Memory B cell (primary cell): Measurements from ENCODE around the gene CTPS2.
"Not testable (repeated sequence)": the region's sequence is repeated elsewhere in the genome, so short reads cannot be mapped to it uniquely, and the experiment has no call there.

Experiments
- ATAC-seq: fragments of 150-1000 bp; cut with Tn5 transposase; 2 replicates; pipeline ENCODE4 v1.10.0; 2021; ENCODE audit warnings: low read depth, mild to moderate bottlenecking, moderate library complexity
- DNase-seq, 2 donors: peaks; one replicate each; pipeline ENCODE4 v3.0.0; 2022; ENCODE audit warnings: low spot score in 2 of 2
- H3K27ac Mint-ChIP-seq: one replicate; pipeline ENCODE4 v1.8.0; 2022; ENCODE audit warnings: mild to moderate bottlenecking, moderate library complexity, mixed read lengths
- H3K27me3 Mint-ChIP-seq: one replicate; pipeline ENCODE4 v1.8.0; 2022; ENCODE audit warnings: mixed read lengths
- H3K36me3 Mint-ChIP-seq: one replicate; pipeline ENCODE4 v1.8.0; 2022; ENCODE audit warnings: mild to moderate bottlenecking, mixed read lengths
- H3K4me1 Mint-ChIP-seq: one replicate; pipeline ENCODE4 v1.8.0; 2022; ENCODE audit warnings: mixed read lengths
- H3K4me3 Mint-ChIP-seq: one replicate; pipeline ENCODE4 v1.8.0; 2022; ENCODE audit warnings: mild to moderate bottlenecking, moderate library complexity, mixed read lengths
- H3K9me3 Mint-ChIP-seq: one replicate; pipeline ENCODE4 v1.8.0; 2022; ENCODE audit warnings: mixed read lengths

CTPS2 gene

DNA sequence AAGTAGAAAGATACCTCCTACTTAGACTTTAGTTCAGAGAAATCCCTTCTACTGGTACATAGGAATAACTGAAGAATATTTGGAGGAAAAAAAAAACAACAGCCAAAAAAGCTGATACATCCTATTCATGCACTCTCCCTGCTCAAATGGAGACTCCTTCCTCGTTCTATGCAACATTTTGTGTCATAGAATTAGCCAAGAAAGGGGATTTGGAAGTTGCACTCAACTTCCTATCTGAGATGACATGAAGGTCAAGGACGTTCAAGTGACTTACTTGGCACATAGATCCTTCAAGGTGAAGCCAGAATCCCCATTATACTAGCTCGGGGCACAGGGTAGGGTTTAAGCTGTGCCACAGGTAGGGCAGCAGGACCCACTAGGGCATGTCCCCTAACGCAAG lies 118.7 kb downstream of the CTPS2 start:
- H3K27ac Mint-ChIP-seq = no peak overlapping the region
- no peak overlapping the region for H3K4me3 Mint-ChIP-seq
- ATAC-seq = no peak
- no peaks in the 10 kb centered on the region for H3K9me3 Mint-ChIP-seq
- peaks cover 12% of the 10 kb centered on the region for H3K36me3 Mint-ChIP-seq
- DNase-seq = no peak
- no peaks in the 10 kb centered on the region for H3K27me3 Mint-ChIP-seq
- H3K4me1 Mint-ChIP-seq = no peaks in the 10 kb centered on the region

DNA sequence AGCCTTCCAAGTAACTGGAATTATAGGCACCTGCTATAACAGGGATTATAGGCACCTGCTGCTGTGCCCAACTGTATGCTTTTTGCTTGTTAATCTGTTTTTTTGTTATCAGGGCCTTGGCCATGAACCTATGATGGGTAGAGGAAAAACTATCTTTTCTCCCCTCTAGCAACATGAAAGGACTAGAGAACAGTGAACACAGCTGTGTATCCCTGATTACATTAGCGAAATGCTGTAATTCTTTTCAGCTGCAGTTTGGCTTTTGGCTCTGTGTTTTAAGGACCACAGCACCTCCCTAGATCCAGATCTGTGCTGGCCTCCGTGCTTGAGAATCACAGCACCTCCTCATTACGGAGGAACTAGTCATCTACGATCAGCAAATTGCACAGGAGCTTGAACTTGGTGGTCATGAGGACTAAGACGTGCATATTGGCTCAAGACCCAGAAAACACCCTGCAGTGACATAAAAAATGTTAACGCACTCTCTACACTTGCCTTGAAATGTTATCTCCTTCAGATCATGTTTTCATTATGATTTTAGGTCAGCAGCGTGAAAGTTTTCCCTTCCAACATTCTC lies 120.2 kb downstream of the CTPS2 start:
- Mint-ChIP-seq H3K4me1 (no peaks in the 10 kb centered on the region), H3K27me3 (no peaks in the 10 kb centered on the region), H3K9me3 (no peaks in the 10 kb centered on the region), H3K4me3 (no peak overlapping the region), H3K27ac (no peak overlapping the region), H3K36me3 (peaks cover 14% of the 10 kb centered on the region)
- ATAC-seq = no peak
- no peak for DNase-seq

DNA sequence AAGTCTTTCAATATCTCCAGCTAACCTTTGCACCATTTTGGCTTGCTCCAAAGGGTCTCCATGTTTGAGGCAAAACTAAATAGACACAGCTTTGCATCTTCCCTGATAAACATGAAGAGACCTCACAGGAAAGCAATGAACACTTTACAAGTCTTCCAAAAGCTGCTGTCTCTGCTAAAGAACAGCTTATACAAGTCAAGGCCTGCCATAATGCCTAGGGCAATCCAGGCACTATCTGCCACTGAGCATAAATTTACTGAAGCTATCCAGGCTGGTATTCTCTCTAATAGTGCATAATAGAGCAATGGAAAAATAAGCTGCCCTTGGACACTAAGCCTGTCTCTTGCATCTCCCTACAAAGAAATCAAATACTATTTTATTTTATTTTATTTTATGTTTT lies 122.6 kb downstream of the CTPS2 start:
- H3K36me3 Mint-ChIP-seq = peaks cover 16% of the 10 kb centered on the region
- H3K4me1 Mint-ChIP-seq = no peaks in the 10 kb centered on the region
- no peak overlapping the region for H3K4me3 Mint-ChIP-seq
- no peaks in the 10 kb centered on the region for H3K9me3 Mint-ChIP-seq
- DNase-seq = no peak
- no peaks in the 10 kb centered on the region for H3K27me3 Mint-ChIP-seq
- no peak overlapping the region for H3K27ac Mint-ChIP-seq
- ATAC-seq = no peak

DNA sequence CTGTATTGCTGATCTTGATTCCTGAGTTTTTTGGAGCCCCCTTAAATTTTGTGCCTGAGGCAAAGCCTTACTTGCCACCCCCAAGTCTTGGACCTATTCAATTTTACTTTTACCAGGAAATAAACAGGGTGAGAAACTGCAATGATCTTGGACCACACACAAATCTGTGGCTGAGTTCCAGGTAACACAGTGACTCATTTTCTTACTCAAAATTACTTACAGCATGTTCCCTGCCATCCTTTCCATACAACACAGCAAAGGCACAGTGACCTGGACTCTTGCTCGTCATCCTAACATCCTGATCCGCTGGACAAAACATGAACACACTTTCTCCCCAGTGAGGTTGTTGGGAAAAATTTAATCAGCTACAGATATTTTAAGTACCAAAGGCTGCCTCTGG lies 123.3 kb downstream of the CTPS2 start:
- no peak for DNase-seq
- H3K4me1 Mint-ChIP-seq = no peaks in the 10 kb centered on the region
- no peak for ATAC-seq
- no peaks in the 10 kb centered on the region for H3K27me3 Mint-ChIP-seq
- no peak overlapping the region for H3K27ac Mint-ChIP-seq
- H3K4me3 Mint-ChIP-seq = no peak overlapping the region
- peaks cover 16% of the 10 kb centered on the region for H3K36me3 Mint-ChIP-seq
- H3K9me3 Mint-ChIP-seq = no peaks in the 10 kb centered on the region

DNA sequence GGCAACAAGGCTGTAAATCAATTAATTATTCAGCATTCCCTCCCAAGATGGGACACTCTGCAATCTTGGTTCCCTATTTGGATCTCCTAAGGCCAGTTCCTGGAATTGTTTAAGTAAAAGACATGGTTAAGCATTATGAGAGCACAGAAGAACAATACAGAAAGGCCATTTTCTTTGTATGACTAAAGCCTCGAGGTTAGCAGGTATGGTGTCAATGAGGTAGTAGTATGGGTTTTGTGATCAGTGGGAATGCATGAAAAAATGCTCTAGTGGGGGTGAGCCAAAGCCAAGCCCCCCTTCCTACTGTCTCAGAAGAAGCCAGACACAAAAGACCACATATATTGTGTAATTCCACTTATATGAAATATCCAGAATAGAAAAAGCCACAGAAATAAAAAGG lies 124.2 kb downstream of the CTPS2 start:
- no peaks in the 10 kb centered on the region for H3K27me3 Mint-ChIP-seq
- H3K4me1 Mint-ChIP-seq = no peaks in the 10 kb centered on the region
- no peak for DNase-seq
- no peak overlapping the region for H3K27ac Mint-ChIP-seq
- no peak for ATAC-seq
- H3K36me3 Mint-ChIP-seq = peaks cover 16% of the 10 kb centered on the region
- H3K4me3 Mint-ChIP-seq = no peak overlapping the region
- no peaks in the 10 kb centered on the region for H3K9me3 Mint-ChIP-seq

DNA sequence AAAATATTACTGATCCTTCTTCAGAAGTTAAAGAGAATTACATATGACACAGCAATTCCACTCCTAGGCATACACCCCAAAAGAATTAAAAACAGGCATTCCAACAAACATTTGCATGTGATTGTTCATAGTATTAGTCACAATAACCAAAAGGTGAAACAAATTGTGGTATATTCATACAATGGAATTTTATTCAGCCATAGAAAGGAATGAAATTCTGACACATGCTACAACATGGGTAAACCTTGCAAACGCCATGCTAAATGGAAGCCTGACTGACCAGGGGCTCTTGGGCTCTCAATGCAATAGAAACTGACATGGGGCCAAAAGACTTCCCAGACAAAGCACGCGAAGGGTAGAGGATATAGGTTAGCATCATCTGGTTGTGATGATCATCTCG lies 124.6 kb downstream of the CTPS2 start:
- H3K4me3 Mint-ChIP-seq = no peak overlapping the region
- ATAC-seq (no peak), DNase-seq (no peak)
- H3K27me3 Mint-ChIP-seq = no peaks in the 10 kb centered on the region
- peaks cover 15% of the 10 kb centered on the region for H3K36me3 Mint-ChIP-seq
- no peaks in the 10 kb centered on the region for H3K9me3 Mint-ChIP-seq
- H3K27ac Mint-ChIP-seq = no peak overlapping the region
- no peaks in the 10 kb centered on the region for H3K4me1 Mint-ChIP-seq

DNA sequence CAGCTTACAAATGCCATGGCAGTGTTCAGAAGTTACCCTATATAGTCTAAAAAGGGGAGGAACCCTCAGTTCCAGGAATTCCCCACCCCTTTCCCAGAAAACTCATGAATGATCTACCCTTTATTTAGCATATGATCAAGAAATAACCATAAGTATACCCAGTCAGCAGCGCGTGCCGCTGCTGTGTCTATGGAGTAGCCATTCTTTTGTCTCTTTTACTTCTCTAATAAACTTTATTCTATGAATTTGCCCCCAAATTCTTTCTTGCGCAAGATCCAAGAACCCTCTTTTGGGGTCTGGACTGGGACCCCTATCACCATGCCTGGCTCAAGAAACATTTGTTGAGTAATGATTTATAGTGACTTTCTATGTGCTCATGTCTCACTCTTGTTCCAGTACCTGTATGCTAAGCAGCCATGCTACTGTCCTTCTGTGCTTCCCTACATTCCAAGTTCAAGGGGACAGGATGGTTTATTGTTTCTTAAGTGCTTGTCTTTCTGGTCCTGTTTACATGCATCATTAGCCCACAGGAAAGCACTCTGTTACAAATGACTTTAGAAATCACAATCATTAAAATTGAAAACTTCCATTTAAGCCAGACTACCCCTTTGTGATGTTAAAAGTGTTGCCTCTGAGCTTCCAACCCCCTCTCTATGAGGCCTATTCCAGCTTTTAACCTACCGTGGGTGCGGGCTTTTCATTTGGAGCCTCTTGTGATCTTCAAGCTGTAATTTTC lies 125.9 kb downstream of the CTPS2 start:
- ATAC-seq (no peak), DNase-seq (no peak)
- Mint-ChIP-seq H3K4me3 (no peak overlapping the region), H3K27ac (no peak overlapping the region), H3K27me3 (no peaks in the 10 kb centered on the region), H3K36me3 (peaks cover 11% of the 10 kb centered on the region), H3K9me3 (peaks cover 3% of the 10 kb centered on the region), H3K4me1 (no peaks in the 10 kb centered on the region)

DNA sequence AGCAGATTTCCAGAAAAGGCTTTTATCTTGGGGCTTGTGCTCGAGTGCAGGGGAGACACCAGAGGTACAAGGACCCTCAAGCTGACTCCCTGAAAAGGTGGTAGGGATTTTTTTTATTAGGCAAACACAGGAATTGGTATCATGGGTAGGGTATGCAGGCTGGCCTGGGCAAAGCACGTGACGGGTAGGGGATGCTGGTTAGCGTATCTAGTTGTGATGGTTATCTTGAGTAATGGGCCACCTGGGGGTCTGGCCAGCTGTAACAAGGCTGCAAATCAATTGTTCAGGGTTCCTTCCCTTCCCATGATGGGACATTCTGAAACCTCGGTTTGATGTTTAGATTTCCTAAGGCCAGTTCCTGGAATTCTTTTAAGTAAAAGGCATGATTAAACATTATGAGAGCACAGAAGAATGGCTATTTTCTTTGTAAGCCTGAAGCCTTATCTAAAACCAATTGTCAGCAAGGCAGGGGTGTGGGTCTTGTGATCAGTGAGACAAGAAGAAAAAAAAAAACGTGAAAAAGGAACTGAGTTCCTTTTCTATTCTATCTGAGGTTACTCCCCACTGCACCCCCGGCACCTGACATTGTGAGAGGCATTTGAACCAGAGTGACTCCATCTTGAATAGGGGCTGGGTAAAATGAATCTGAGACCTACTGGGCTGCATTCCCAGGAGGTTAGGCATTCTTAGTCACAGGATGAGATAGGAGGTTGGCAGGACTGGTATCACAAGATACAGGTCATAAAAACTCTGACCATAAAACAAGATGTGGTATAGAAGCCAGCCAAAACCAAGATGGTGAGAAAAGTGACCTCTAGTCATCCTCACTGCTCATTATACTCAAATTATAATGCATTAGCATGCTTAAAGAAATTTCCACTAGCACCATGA lies 126.7 kb downstream of the CTPS2 start:
- DNase-seq (no peak), ATAC-seq (no peak)
- Mint-ChIP-seq H3K36me3 (peaks cover 6% of the 10 kb centered on the region), H3K27me3 (no peaks in the 10 kb centered on the region), H3K9me3 (peaks cover 3% of the 10 kb centered on the region), H3K27ac (no peak overlapping the region), H3K4me3 (no peak overlapping the region), H3K4me1 (no peaks in the 10 kb centered on the region)

DNA sequence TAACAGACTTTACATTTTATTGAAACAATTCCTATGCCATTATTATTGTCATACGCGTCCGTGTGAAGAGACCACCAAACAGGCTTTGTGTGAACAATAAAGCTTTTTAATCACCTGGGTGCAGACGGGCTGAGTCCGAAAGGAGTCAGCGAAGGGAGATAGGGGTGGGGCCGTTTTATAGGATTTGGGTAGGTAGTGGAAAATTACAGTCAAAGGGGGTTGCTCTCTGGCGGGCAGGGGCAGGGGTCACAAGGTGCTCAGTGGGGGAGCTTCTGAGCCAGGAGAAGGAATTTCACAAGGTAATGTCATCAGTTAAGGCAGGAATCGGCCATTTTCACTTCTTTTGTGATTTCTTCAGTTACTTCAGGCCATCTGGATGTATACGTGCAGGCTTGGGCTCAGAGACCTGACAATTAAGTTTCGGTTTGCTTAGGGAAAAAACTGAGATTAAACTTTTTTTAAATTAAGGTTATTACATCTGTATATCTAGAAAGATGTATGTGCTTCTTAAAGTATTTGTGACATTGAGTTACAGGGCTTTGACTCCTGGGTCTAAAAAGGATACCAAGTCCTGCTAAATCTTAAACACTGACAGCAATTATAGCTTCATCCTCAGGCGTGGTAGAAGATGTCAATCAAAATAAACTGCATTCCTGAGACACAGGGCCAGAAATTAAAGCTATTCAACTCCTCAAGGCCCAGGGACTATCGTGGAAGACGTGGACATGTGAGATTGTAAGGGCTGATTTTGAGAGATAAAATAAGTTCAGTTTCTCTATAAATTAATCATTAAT lies 132.3 kb downstream of the CTPS2 start:
- not testable (repeated sequence) for ATAC-seq, H3K36me3 Mint-ChIP-seq, H3K27me3 Mint-ChIP-seq, H3K9me3 Mint-ChIP-seq, H3K4me3 Mint-ChIP-seq, H3K27ac Mint-ChIP-seq, DNase-seq, H3K4me1 Mint-ChIP-seq

DNA sequence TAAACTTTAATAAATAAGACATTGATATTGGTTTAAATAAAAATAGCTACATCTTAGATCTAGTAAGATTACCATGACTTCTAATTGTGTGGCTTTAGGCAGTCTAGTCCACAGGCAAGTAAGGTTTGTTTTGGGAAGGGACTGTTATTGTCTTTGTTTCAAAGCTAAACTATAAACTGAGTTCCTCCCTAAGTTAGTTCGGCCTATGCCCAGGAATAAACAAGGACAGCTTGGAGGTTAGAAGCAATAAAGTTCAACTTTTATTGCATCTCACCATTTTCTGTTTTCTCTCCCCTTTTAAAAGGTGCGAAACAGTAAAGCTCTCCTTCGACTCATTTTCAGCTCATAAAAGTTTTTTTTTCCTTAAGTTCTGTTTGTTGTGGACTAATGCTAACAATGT lies 133.0 kb downstream of the CTPS2 start:
- no peaks in the 10 kb centered on the region for H3K27me3 Mint-ChIP-seq
- H3K9me3 Mint-ChIP-seq = peaks cover 5% of the 10 kb centered on the region
- H3K4me3 Mint-ChIP-seq = no peak overlapping the region
- ATAC-seq (no peak), DNase-seq (no peak)
- peaks cover 2% of the 10 kb centered on the region for H3K36me3 Mint-ChIP-seq
- no peak overlapping the region for H3K27ac Mint-ChIP-seq
- H3K4me1 Mint-ChIP-seq = no peaks in the 10 kb centered on the region

DNA sequence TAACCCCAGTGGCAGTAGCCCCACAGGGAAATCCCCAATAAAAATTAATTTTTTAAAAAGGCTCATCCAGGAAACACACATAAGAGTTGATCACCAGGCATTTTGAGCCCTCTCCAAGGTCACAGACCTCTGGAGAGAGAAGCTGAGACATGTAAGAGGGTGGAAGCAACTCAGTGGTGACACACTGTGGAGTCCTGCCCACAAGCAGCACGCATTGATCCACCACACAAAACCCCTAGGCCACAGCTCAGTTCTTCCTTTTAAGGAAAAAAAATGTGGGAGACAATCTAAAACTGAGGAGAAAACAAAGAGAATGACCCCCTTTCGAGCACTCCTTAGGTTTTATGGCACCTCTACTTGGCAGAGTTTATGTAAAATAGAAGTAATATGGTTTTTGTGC lies 134.3 kb downstream of the CTPS2 start:
- peaks cover 5% of the 10 kb centered on the region for H3K9me3 Mint-ChIP-seq
- no peak overlapping the region for H3K27ac Mint-ChIP-seq
- DNase-seq (no peak), ATAC-seq (no peak)
- H3K27me3 Mint-ChIP-seq = no peaks in the 10 kb centered on the region
- H3K4me1 Mint-ChIP-seq = no peaks in the 10 kb centered on the region
- H3K36me3 Mint-ChIP-seq = peaks cover 2% of the 10 kb centered on the region
- H3K4me3 Mint-ChIP-seq = no peak overlapping the region

DNA sequence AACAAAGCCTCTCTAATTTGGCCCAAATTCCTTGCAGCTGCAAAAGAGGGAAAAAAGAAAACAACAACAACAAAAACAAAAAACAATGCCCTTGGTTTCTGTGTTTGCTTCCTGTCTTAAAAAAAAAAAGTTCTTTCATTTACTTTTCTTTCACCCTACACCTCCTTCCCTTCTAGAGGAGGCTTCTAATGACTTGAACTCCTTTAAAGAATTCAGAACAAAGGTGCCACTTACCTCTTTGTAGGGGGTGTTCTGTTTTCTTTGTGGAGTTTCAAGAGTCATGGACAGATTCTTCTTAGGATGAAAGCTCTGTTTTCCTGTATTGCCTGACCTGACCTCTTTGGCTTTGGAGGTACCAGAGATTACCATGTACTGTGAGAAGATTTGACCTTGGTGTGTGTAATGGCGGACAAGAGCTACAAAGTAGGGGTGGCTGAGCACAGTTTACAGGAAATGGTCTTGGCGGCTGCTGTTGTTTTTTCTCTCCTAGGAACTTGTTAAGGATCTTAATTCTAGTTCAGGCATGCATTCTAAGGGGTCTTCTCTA lies 134.9 kb downstream of the CTPS2 start:
- H3K4me3 Mint-ChIP-seq = no peak overlapping the region
- H3K36me3 Mint-ChIP-seq = peaks cover 2% of the 10 kb centered on the region
- H3K9me3 Mint-ChIP-seq = peaks cover 4% of the 10 kb centered on the region
- no peak overlapping the region for H3K27ac Mint-ChIP-seq
- DNase-seq (no peak), ATAC-seq (no peak)
- H3K4me1 Mint-ChIP-seq = no peaks in the 10 kb centered on the region
- H3K27me3 Mint-ChIP-seq = no peaks in the 10 kb centered on the region

DNA sequence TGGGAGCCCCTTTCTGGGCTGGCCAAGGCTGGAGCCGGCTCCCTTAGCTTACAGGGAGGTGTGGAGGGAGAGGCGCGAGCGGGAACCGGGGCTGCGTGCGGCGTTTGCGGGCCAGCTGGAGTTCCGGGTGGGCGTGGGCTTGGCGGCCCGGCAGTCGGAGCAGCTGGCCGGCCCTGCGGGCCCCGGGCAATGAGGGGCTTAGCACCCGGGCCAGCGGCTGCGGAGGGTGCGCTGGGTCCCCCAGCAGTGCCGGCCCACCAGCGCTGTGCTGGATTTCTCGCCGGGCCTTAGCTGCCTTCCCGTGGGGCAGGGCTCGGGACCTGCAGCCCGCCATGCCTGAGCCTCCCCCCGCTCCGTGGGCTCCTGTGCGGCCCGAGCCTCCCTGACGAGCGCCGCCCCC lies 137.1 kb downstream of the CTPS2 start:
- H3K27me3 Mint-ChIP-seq, H3K27ac Mint-ChIP-seq, DNase-seq, H3K4me1 Mint-ChIP-seq, H3K36me3 Mint-ChIP-seq, H3K4me3 Mint-ChIP-seq, H3K9me3 Mint-ChIP-seq, ATAC-seq: not testable (repeated sequence)

DNA sequence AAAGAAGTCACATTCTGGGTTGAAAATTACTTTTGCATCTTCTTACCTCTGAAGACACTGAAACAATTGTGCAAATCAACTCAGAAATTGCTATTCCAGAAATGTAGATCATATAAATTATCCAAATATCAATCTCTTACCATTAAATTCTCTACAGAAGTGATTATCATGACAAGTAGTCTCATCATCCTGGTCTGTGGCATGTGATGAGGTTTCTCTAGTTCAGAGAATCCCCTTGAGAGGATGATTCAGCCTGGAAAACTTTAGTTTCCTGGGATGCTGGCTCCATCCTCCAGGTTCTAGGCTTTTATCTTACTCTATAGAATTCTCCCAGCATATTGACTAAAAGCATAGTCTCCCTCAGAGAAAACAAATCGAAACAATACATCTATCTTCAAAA lies 138.7 kb downstream of the CTPS2 start:
- Mint-ChIP-seq H3K36me3 (no peaks in the 10 kb centered on the region), H3K9me3 (no peaks in the 10 kb centered on the region), H3K27ac (no peak overlapping the region), H3K4me3 (no peak overlapping the region), H3K27me3 (no peaks in the 10 kb centered on the region), H3K4me1 (no peaks in the 10 kb centered on the region)
- DNase-seq (no peak), ATAC-seq (no peak)
